Activated T-cell treated with anti-CD3 and anti-CD28 coated beads, Interleukin-2, amount 50 U/mL, for 4 hours (primary cell): Measurements from ENCODE around the gene RASGRP2. TPM values are rescaled to one million over a fixed set of nuclear protein-coding genes. Genes with fewer than 3 reads are reported as not detected.

ENCODE experiments used
- ATAC-seq, 2 donors: fragments of 200-7000 bp; cut with Tn5 transposase; one replicate each; pipeline ENCODE4 v1.10.0; 2021
- DNase-seq: peaks from one replicate; pipeline ENCODE4 v3.0.0-alpha.2; 2020
- H3K27me3 Mint-ChIP-seq: one replicate; pipeline ENCODE4 v1.8.0; 2021; ENCODE audit warnings: low read depth, mixed read lengths
- H3K36me3 Mint-ChIP-seq: one replicate; pipeline ENCODE4 v1.8.0; 2022; ENCODE audit warnings: mixed read lengths; ENCODE audit not compliant: insufficient read depth
- H3K4me1 Mint-ChIP-seq: one replicate; pipeline ENCODE4 v1.8.0; 2021; ENCODE audit warnings: low read depth, mixed read lengths
- H3K4me3 Mint-ChIP-seq: one replicate; pipeline ENCODE4 v1.8.0; 2021; ENCODE audit warnings: mild to moderate bottlenecking, moderate library complexity, mixed read lengths
- H3K9me3 Mint-ChIP-seq: one replicate; pipeline ENCODE4 v1.8.0; 2021; ENCODE audit warnings: mixed read lengths
- total RNA-seq, 3 donors: library from RNA; stranded (reverse); gene quantifications; one replicate each; pipeline ENCODE4 v1.2.1, GENCODE V29; 2021

Gene RASGRP2
- total RNA-seq, 3 donors from 2014 or later, result 2.6 to 3.7 (median 2.9) TPM

- H3K36me3 Mint-ChIP-seq, result peaks cover 6% of the 10 kb centered on the region
- no peak for ATAC-seq
- no peak for DNase-seq
- H3K9me3 Mint-ChIP-seq, result no peaks in the 10 kb centered on the region
- no peak overlapping the region for H3K4me3 Mint-ChIP-seq
- peaks cover 13% of the 10 kb centered on the region for H3K4me1 Mint-ChIP-seq
- H3K27me3 Mint-ChIP-seq, result peaks cover 8% of the 10 kb centered on the region
Observed at GRCh38 chr11:64726211-64726641, 17.7 kb downstream of the RASGRP2 start.

GRCh38 chr11:64724863-64725532 is 18.9 kb downstream of the RASGRP2 start:
- DNase-seq (no peak), ATAC-seq (no peak)
- Mint-ChIP-seq H3K9me3 (no peaks in the 10 kb centered on the region), H3K27me3 (peaks cover 19% of the 10 kb centered on the region), H3K4me1 (peaks cover 13% of the 10 kb centered on the region), H3K4me3 (no peak overlapping the region), H3K36me3 (peaks cover 3% of the 10 kb centered on the region)

- H3K9me3 Mint-ChIP-seq, result no peaks in the 10 kb centered on the region
- DNase-seq, result no peak
- peaks cover 13% of the 10 kb centered on the region for H3K4me1 Mint-ChIP-seq
- peaks cover 22% of the 10 kb centered on the region for H3K27me3 Mint-ChIP-seq
- H3K36me3 Mint-ChIP-seq, result peaks cover 3% of the 10 kb centered on the region
- H3K4me3 Mint-ChIP-seq, result peak overlapping the region; percentile 68
- no peak for ATAC-seq
Observed at GRCh38 chr11:64723907-64724862, 19.8 kb downstream of the RASGRP2 start.

GRCh38 chr11:64723117-64723906 is 20.6 kb downstream of the RASGRP2 start, which contains the start of gene NRXN2:
NRXN2 (minus strand) TSS chr11:64723197; CDS start chr11:64713699, 9,498 bp downstream.
- no peaks in the 10 kb centered on the region for H3K9me3 Mint-ChIP-seq
- peak; percentile 81 for DNase-seq

GRCh38 chr11:64722141-64723065 is 21.5 kb downstream of the RASGRP2 start:
- Mint-ChIP-seq H3K27me3 (peaks cover 29% of the 10 kb centered on the region), H3K36me3 (no peaks in the 10 kb centered on the region), H3K4me1 (peaks cover 13% of the 10 kb centered on the region), H3K4me3 (peak overlapping the region; percentile 42), H3K9me3 (no peaks in the 10 kb centered on the region)
- no peak for DNase-seq
- no peak for ATAC-seq

More at GRCh38 chr11:64723117-64723906, 20.6 kb downstream of the RASGRP2 start, which contains the start of gene NRXN2:
- peaks cover 13% of the 10 kb centered on the region for H3K4me1 Mint-ChIP-seq
- ATAC-seq, result peak; percentile 99
- H3K27me3 Mint-ChIP-seq, result peaks cover 25% of the 10 kb centered on the region
- H3K4me3 Mint-ChIP-seq, result peak within 1 kb of the TSS; percentile 68
- H3K36me3 Mint-ChIP-seq, result peaks cover 3% of the 10 kb centered on the region

GRCh38 chr11:64721359-64721699 is 22.6 kb downstream of the RASGRP2 start:
- H3K9me3 Mint-ChIP-seq, result no peaks in the 10 kb centered on the region
- H3K4me3 Mint-ChIP-seq, result no peak overlapping the region
- H3K4me1 Mint-ChIP-seq, result peaks cover 13% of the 10 kb centered on the region
- peaks cover 39% of the 10 kb centered on the region for H3K27me3 Mint-ChIP-seq
- ATAC-seq (no peak), DNase-seq (no peak)
- H3K36me3 Mint-ChIP-seq, result no peaks in the 10 kb centered on the region

GRCh38 chr11:64720640-64721358 is 23.1 kb downstream of the RASGRP2 start:
- H3K4me3 Mint-ChIP-seq, result no peak overlapping the region
- peaks cover 44% of the 10 kb centered on the region for H3K27me3 Mint-ChIP-seq
- no peak for DNase-seq
- no peak for ATAC-seq
- H3K36me3 Mint-ChIP-seq, result no peaks in the 10 kb centered on the region
- no peaks in the 10 kb centered on the region for H3K9me3 Mint-ChIP-seq
- peaks cover 13% of the 10 kb centered on the region for H3K4me1 Mint-ChIP-seq

GRCh38 chr11:64720167-64720566 is 23.8 kb downstream of the RASGRP2 start:
- ATAC-seq (no peak), DNase-seq (no peak)
- peaks cover 9% of the 10 kb centered on the region for H3K4me1 Mint-ChIP-seq
- H3K27me3 Mint-ChIP-seq, result peaks cover 48% of the 10 kb centered on the region
- no peak overlapping the region for H3K4me3 Mint-ChIP-seq
- H3K36me3 Mint-ChIP-seq, result no peaks in the 10 kb centered on the region
- no peaks in the 10 kb centered on the region for H3K9me3 Mint-ChIP-seq

- peaks cover 55% of the 10 kb centered on the region for H3K27me3 Mint-ChIP-seq
- H3K4me3 Mint-ChIP-seq, result no peak overlapping the region
- peaks cover 7% of the 10 kb centered on the region for H3K4me1 Mint-ChIP-seq
- DNase-seq, result no peak
- H3K36me3 Mint-ChIP-seq, result no peaks in the 10 kb centered on the region
- no peak for ATAC-seq
- H3K9me3 Mint-ChIP-seq, result no peaks in the 10 kb centered on the region
Observed at GRCh38 chr11:64719406-64719805, 24.5 kb downstream of the RASGRP2 start.

GRCh38 chr11:64718780-64719124 is 25.2 kb downstream of the RASGRP2 start:
- H3K27me3 Mint-ChIP-seq, result peaks cover 62% of the 10 kb centered on the region
- H3K36me3 Mint-ChIP-seq, result no peaks in the 10 kb centered on the region
- no peak for DNase-seq
- no peak overlapping the region for H3K4me3 Mint-ChIP-seq
- ATAC-seq, result no peak
- peaks cover 6% of the 10 kb centered on the region for H3K4me1 Mint-ChIP-seq
- no peaks in the 10 kb centered on the region for H3K9me3 Mint-ChIP-seq

- DNase-seq, result no peak
- Mint-ChIP-seq H3K4me1 (peaks cover 3% of the 10 kb centered on the region), H3K4me3 (no peak overlapping the region), H3K36me3 (no peaks in the 10 kb centered on the region), H3K27me3 (peaks cover 62% of the 10 kb centered on the region), H3K9me3 (no peaks in the 10 kb centered on the region)
- no peak for ATAC-seq
Observed at GRCh38 chr11:64718084-64718779, 25.7 kb downstream of the RASGRP2 start.

- DNase-seq (no peak), ATAC-seq (no peak)
- peaks cover 6% of the 10 kb centered on the region for H3K4me1 Mint-ChIP-seq
- no peaks in the 10 kb centered on the region for H3K9me3 Mint-ChIP-seq
- H3K36me3 Mint-ChIP-seq, result no peaks in the 10 kb centered on the region
- H3K27me3 Mint-ChIP-seq, result peaks cover 63% of the 10 kb centered on the region
- no peak overlapping the region for H3K4me3 Mint-ChIP-seq
Observed at GRCh38 chr11:64717268-64717578, 26.7 kb downstream of the RASGRP2 start.
